Activated T-cell treated with anti-CD3 and anti-CD28 coated beads, Interleukin-2, amount 50 U/mL, for 48 hours (primary cell): ENCODE measurements around the gene MAK.
"Not testable (repeated sequence)": the region's sequence is repeated elsewhere in the genome, so short reads cannot be mapped to it uniquely, and the experiment has no call there.

Experiments used
- DNase-seq, 2 experiments: peaks; one replicate each; pipeline ENCODE4 v3.0.0-alpha.2; 2020

Gene MAK

GRCh38 chr6:10837995-10838793 is at the start of gene MAK:
Gene MAK, minus strand, starts transcription at chr6:10838539. Its CDS starts 7,891 bp downstream, at chr6:10830648.
- DNase-seq, result peak; percentile 92

GRCh38 chr6:10886691-10887502 is 48.6 kb upstream of the MAK start, which contains the start of gene SYCP2L:
Gene SYCP2L, plus strand, starts transcription at chr6:10887052. Its CDS starts 75 bp downstream, at chr6:10887127.
- peak; percentile 64 to 70 for DNase-seq

GRCh38 chr6:10886365-10886690 is 48.0 kb upstream of the MAK start:
- not testable (repeated sequence) for DNase-seq

GRCh38 chr6:10884245-10884972 is 46.1 kb upstream of the MAK start:
- DNase-seq, result no peak

- DNase-seq, result no peak
Measured at GRCh38 chr6:10883312-10884244, 45.2 kb upstream of the MAK start.

- no peak for DNase-seq
Measured at GRCh38 chr6:10882657-10883171, 44.4 kb upstream of the MAK start.

GRCh38 chr6:10882253-10882630 is 43.9 kb upstream of the MAK start:
- not testable (repeated sequence) for DNase-seq

- no peak for DNase-seq
Measured at GRCh38 chr6:10880366-10880765, 42.0 kb upstream of the MAK start.

GRCh38 chr6:10877871-10878270 is 39.5 kb upstream of the MAK start:
- no peak for DNase-seq

- no peak for DNase-seq
Measured at GRCh38 chr6:10877012-10877411, 38.7 kb upstream of the MAK start.

- no peak for DNase-seq
Measured at GRCh38 chr6:10875026-10875425, 36.7 kb upstream of the MAK start.

- no peak for DNase-seq
Measured at GRCh38 chr6:10874207-10874606, 35.9 kb upstream of the MAK start.

- DNase-seq, result no peak
Measured at GRCh38 chr6:10873374-10873773, 35.0 kb upstream of the MAK start.

- no peak for DNase-seq
Measured at GRCh38 chr6:10867952-10868351, 29.6 kb upstream of the MAK start.

GRCh38 chr6:10866709-10867108 is 28.4 kb upstream of the MAK start:
- not testable (repeated sequence) for DNase-seq

- DNase-seq, result not testable (repeated sequence)
Measured at GRCh38 chr6:10863031-10863430, 24.7 kb upstream of the MAK start.

- DNase-seq, result no peak
Measured at GRCh38 chr6:10862361-10862760, 24.0 kb upstream of the MAK start.

GRCh38 chr6:10861086-10861485 is 22.7 kb upstream of the MAK start:
- DNase-seq, result no peak

- no peak for DNase-seq
Measured at GRCh38 chr6:10857259-10857658, 18.9 kb upstream of the MAK start.

GRCh38 chr6:10854922-10855632 is 16.7 kb upstream of the MAK start:
- DNase-seq, result no peak

- not testable (repeated sequence) for DNase-seq
Measured at GRCh38 chr6:10853849-10854300, 15.5 kb upstream of the MAK start.
